H9 (cell line): ENCODE data around the gene SP3. TPM values are rescaled to one million over a fixed set of nuclear protein-coding genes. Genes with fewer than 3 reads are reported as not detected.

ENCODE experiments used
- DNase-seq: peaks from one replicate; pipeline ENCODE4 v3.0.0-alpha.2; 2017
- H2AFZ ChIP-seq: one replicate; pipeline ENCODE4 v1.6.1; 2013; ENCODE audit warnings: mild to moderate bottlenecking, low read length, control low read depth, moderate library complexity
- H2AK5ac ChIP-seq: 2 replicates; pipeline ENCODE4 v1.6.1; 2013; ENCODE audit warnings: low read length, control low read depth, mixed read lengths; ENCODE audit not compliant: insufficient read length
- H2BK120ac ChIP-seq: one replicate; pipeline ENCODE4 v1.6.1; 2013; ENCODE audit warnings: low read depth, mild to moderate bottlenecking, low read length, control low read depth, inconsistent platforms; ENCODE audit not compliant: poor library complexity, severe bottlenecking
- H2BK12ac ChIP-seq: 2 replicates; pipeline ENCODE4 v1.6.1; 2013; ENCODE audit warnings: low read length, control low read depth, mixed read lengths, low read depth; ENCODE audit not compliant: insufficient read length
- H2BK15ac ChIP-seq: 2 replicates; pipeline ENCODE4 v1.6.1; 2013; ENCODE audit warnings: low read depth, low read length, control low read depth
- H2BK20ac ChIP-seq: one replicate; pipeline ENCODE4 v1.6.1; 2013; ENCODE audit warnings: low read depth, mild to moderate bottlenecking, low read length, control low read depth, inconsistent platforms; ENCODE audit not compliant: poor library complexity, severe bottlenecking
- H2BK5ac ChIP-seq: 2 replicates; pipeline ENCODE4 v1.6.1; 2013; ENCODE audit warnings: low read length, control low read depth, mixed read lengths; ENCODE audit not compliant: insufficient read length
- H3K14ac ChIP-seq: 2 replicates; pipeline ENCODE4 v1.6.1; 2013; ENCODE audit warnings: low read length, control low read depth; ENCODE audit not compliant: insufficient read depth
- H3K18ac ChIP-seq: 2 replicates; pipeline ENCODE4 v1.6.1; 2013; ENCODE audit warnings: low read depth, mild to moderate bottlenecking, mixed read lengths, low read length, control low read depth; ENCODE audit not compliant: insufficient read length
- H3K23ac ChIP-seq: 2 replicates; pipeline ENCODE4 v1.6.1; 2013; ENCODE audit warnings: low read length, control low read depth, mixed read lengths, low read depth; ENCODE audit not compliant: insufficient read length
- H3K23me2 ChIP-seq: 2 replicates; pipeline ENCODE4 v1.6.1; 2013; ENCODE audit warnings: low read depth, mild to moderate bottlenecking, mixed read lengths, low read length, control low read depth; ENCODE audit not compliant: insufficient read length, poor library complexity, severe bottlenecking
- H3K27ac ChIP-seq: 2 replicates; pipeline ENCODE4 v1.5.1; 2013; ENCODE audit warnings: low read length, control low read depth, mixed read lengths, low read depth; ENCODE audit not compliant: insufficient read length
- H3K27me3 ChIP-seq: 2 replicates; pipeline ENCODE4 v1.6.1; 2013; ENCODE audit warnings: low read length, control low read depth, inconsistent platforms; ENCODE audit not compliant: insufficient read depth
- H3K4ac ChIP-seq: 2 replicates; pipeline ENCODE4 v1.6.1; 2013; ENCODE audit warnings: low read depth, mild to moderate bottlenecking, control low read depth, inconsistent platforms, low read length, moderate library complexity
- H3K4me1 ChIP-seq: 2 replicates; pipeline ENCODE4 v1.6.1; 2013; ENCODE audit warnings: low read length, control low read depth, inconsistent platforms; ENCODE audit not compliant: insufficient read depth
- H3K4me2 ChIP-seq: 2 replicates; pipeline ENCODE4 v1.6.1; 2013; ENCODE audit warnings: low read length, control low read depth, mixed read lengths; ENCODE audit not compliant: insufficient read length, insufficient read depth
- H3K56ac ChIP-seq: 2 replicates; pipeline ENCODE4 v1.6.1; 2013; ENCODE audit warnings: low read depth, mild to moderate bottlenecking, mixed read lengths, low read length, control low read depth; ENCODE audit not compliant: insufficient read length
- H3K79me1 ChIP-seq: 2 replicates; pipeline ENCODE4 v1.6.1; 2013; ENCODE audit warnings: low read depth, mild to moderate bottlenecking, moderate library complexity, low read length, control low read depth, inconsistent platforms; ENCODE audit not compliant: insufficient read depth, poor library complexity, severe bottlenecking
- H3K79me2 ChIP-seq: 2 replicates; pipeline ENCODE4 v1.6.1; 2013; ENCODE audit warnings: low read length, control low read depth, inconsistent platforms; ENCODE audit not compliant: insufficient read depth
- H3K9ac ChIP-seq: 2 replicates; pipeline ENCODE4 v1.6.1; 2013; ENCODE audit warnings: low read length, control low read depth, mixed read lengths; ENCODE audit not compliant: insufficient read length; ENCODE audit errors: extremely low read depth
- H3K9me3 ChIP-seq: one replicate; pipeline ENCODE4 v1.6.1; 2013; ENCODE audit warnings: low read depth, low read length, inconsistent platforms; ENCODE audit not compliant: control insufficient read depth
- H3T11ph ChIP-seq: one replicate; pipeline ENCODE4 v1.6.1; 2013; ENCODE audit warnings: mild to moderate bottlenecking, low read length, control low read depth, inconsistent platforms
- H4K20me1 ChIP-seq: one replicate; pipeline ENCODE4 v1.6.1; 2013; ENCODE audit not compliant: control insufficient read depth, insufficient read length, insufficient read depth
- H4K5ac ChIP-seq: 2 replicates; pipeline ENCODE4 v1.6.1; 2013; ENCODE audit warnings: low read depth, mild to moderate bottlenecking, mixed read lengths, low read length, control low read depth; ENCODE audit not compliant: insufficient read length
- H4K8ac ChIP-seq: replicated peaks from 2 replicates; pipeline ENCODE4 v1.6.1; 2013; ENCODE audit warnings: low read length, control low read depth, mixed read lengths, low read depth; ENCODE audit not compliant: insufficient read length
- H4K91ac ChIP-seq: 2 replicates; pipeline ENCODE4 v1.6.1; 2013; ENCODE audit warnings: low read depth, mild to moderate bottlenecking, moderate library complexity, mixed read lengths, low read length, control low read depth; ENCODE audit not compliant: insufficient read length
- H3K27ac Mint-ChIP-seq, 3 experiments: 2 replicates in 2 of 3; 3 replicates in 1 of 3; pipeline ENCODE4 v1.8.0; 2020 to 2021; ENCODE audit warnings: mixed read lengths in 3 of 3, mild to moderate bottlenecking in 1 of 3, moderate library complexity in 1 of 3
- H3K27me3 Mint-ChIP-seq: 2 replicates; pipeline ENCODE4 v1.8.0; 2021; ENCODE audit warnings: low read depth, mild to moderate bottlenecking, moderate library complexity, mixed read lengths
- H3K36me3 Mint-ChIP-seq, 3 experiments: 2 replicates in 2 of 3; 3 replicates in 1 of 3; pipeline ENCODE4 v1.8.0; 2020 to 2021; ENCODE audit warnings: low read depth in 3 of 3, mixed read lengths in 3 of 3; ENCODE audit not compliant: insufficient read depth in 1 of 3
- H3K4me1 Mint-ChIP-seq, 2 experiments: 2 replicates each; pipeline ENCODE4 v1.8.0; 2020; ENCODE audit warnings: mixed read lengths in 2 of 2
- H3K4me3 Mint-ChIP-seq, 2 experiments: 2 replicates in 1 of 2; 3 replicates in 1 of 2; pipeline ENCODE4 v1.8.0; 2020 to 2021; ENCODE audit warnings: mild to moderate bottlenecking in 2 of 2, mixed read lengths in 2 of 2, moderate library complexity in 1 of 2
- H3K9me3 Mint-ChIP-seq, 2 experiments: 2 replicates in 1 of 2; 3 replicates in 1 of 2; pipeline ENCODE4 v1.8.0; 2020; ENCODE audit warnings: mild to moderate bottlenecking in 2 of 2, mixed read lengths in 2 of 2, moderate library complexity in 1 of 2
- total RNA-seq: library from RNA; stranded (reverse); gene quantifications from 2 replicates; pipeline ENCODE4 v1.2.1, GENCODE V29; 2021
- TF ChIP-seq, protein P1 (sequence below): fragments of 200-600 bp; sonication (generic); conservative IDR thresholded peaks from 3 replicates; pipeline ENCODE4 v1.8.0; 2021; ENCODE audit warnings: antibody characterized with exemption, mild to moderate bottlenecking

Gene SP3
- total RNA-seq, 1 experiment from 2014 or later: 86.3 TPM

DNA sequence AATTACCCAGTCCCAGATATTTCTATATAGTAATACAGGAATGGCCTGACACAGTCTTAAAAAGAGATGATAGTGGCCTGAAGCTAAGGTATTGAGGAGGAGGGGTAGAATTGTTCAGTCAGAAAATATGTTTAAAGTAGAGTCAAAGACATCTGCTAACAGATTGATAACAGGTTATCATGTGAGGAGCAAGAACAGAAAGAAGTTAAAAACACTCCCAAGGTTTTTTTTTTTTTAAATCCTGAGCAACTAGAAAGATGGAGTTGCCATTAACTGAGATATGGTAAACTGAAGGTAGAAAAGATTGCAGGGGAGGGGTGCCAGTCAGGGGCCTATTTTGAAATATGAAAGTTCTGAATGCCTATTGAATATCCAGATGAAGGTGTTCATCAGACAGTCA lies 43.1 kb downstream of the SP3 start:
- H2BK12ac ChIP-seq: no peak overlapping the region
- H3K23me2 ChIP-seq: no peaks in the 10 kb centered on the region
- H2BK15ac ChIP-seq: no peak overlapping the region
- H3K56ac ChIP-seq: no peak overlapping the region
- H3T11ph ChIP-seq: no peak overlapping the region
- no peak overlapping the region for H3K23ac ChIP-seq
- no peak overlapping the region for H3K9ac ChIP-seq
- H4K91ac ChIP-seq: no peak overlapping the region
- no peak overlapping the region for H3K4ac ChIP-seq
- H2BK5ac ChIP-seq: no peak overlapping the region
- H4K5ac ChIP-seq: no peak overlapping the region
- no peaks in the 10 kb centered on the region for H3K27me3 ChIP-seq
- no peak overlapping the region for H3K27ac ChIP-seq
- Mint-ChIP-seq H3K9me3 (0 out of 5 replicates have a peak, but pooled peaks cover 0 to 3% of the 10 kb centered on the region in 2 experiments), H3K27me3 (no peaks in the 10 kb centered on the region), H3K4me1 (peaks cover 3 to 6% of the 10 kb centered on the region in 2 experiments; a peak in 1 of 4 replicates), H3K36me3 (peaks cover 7 to 20% (median 20%) of the 10 kb centered on the region in 3 experiments; a peak in 6 of 7 replicates), H3K27ac (no peak overlapping the region; a peak in 2 of 7 replicates), H3K4me3 (no peak overlapping the region)
- TF ChIP-seq, protein P1, sequence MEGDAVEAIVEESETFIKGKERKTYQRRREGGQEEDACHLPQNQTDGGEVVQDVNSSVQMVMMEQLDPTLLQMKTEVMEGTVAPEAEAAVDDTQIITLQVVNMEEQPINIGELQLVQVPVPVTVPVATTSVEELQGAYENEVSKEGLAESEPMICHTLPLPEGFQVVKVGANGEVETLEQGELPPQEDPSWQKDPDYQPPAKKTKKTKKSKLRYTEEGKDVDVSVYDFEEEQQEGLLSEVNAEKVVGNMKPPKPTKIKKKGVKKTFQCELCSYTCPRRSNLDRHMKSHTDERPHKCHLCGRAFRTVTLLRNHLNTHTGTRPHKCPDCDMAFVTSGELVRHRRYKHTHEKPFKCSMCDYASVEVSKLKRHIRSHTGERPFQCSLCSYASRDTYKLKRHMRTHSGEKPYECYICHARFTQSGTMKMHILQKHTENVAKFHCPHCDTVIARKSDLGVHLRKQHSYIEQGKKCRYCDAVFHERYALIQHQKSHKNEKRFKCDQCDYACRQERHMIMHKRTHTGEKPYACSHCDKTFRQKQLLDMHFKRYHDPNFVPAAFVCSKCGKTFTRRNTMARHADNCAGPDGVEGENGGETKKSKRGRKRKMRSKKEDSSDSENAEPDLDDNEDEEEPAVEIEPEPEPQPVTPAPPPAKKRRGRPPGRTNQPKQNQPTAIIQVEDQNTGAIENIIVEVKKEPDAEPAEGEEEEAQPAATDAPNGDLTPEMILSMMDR: no peak
- no peak overlapping the region for H3K18ac ChIP-seq
- no peaks in the 10 kb centered on the region for H3K4me1 ChIP-seq
- H4K8ac ChIP-seq: no peak overlapping the region
- no peaks in the 10 kb centered on the region for H4K20me1 ChIP-seq
- no peak overlapping the region for H2AK5ac ChIP-seq
- no peak overlapping the region for H3K4me2 ChIP-seq
- peaks cover 2% of the 10 kb centered on the region for H3K79me1 ChIP-seq
- no peak overlapping the region for H2BK120ac ChIP-seq
- DNase-seq: no peak
- peaks cover 10% of the 10 kb centered on the region; the same call in 1 of the 2 replicates for H3K79me2 ChIP-seq
- H2BK20ac ChIP-seq: no peak overlapping the region
- H3K14ac ChIP-seq: no peak overlapping the region
- H3K9me3 ChIP-seq: no peaks in the 10 kb centered on the region
- H2AFZ ChIP-seq: no peak overlapping the region
